ENCODE data around the gene METRN. TPM values are rescaled to one million over a fixed set of nuclear protein-coding genes. Genes with fewer than 3 reads are reported as not detected.

METRN gene
- total RNA-seq, 1 donor from 2014 or later, result 30.4 TPM

DNA sequence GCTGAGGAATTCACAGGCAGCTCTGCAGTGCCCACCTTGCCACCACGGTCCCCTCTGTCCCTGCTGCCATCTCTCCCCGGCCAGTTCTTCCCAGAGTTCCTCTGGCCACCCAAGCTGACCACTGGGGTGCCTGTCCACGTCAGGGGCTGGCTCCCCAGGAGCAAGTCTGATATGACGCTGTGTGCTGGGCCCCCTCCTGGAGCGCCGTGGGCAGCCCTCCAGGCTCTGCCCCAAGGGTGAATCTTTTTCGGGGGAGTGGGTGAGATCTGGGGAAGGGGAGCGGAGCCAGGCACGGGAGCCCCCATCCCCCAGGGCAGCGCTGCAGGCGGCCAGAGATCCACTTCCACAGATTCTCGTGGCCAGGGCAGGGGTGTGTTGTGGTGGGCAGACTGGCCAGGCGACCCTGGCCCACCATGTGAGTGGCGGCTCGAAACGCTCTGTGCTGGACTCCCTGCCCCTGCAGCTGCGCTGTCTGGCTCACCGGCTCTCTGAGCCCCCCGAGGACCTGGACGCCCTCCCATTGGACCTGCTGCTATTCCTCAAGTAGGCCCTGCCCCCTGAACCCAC is 49.3 kb downstream of the METRN start:
- intact Hi-C loops (cut with DNase I), result no loop called here
- Histone ChIP-seq H3K36me3 (no peaks in the 10 kb centered on the region), H3K27me3 (no peaks in the 10 kb centered on the region), H3K4me1 (no peaks in the 10 kb centered on the region), H3K9me3 (no peaks in the 10 kb centered on the region), H3K27ac (no peak overlapping the region), H3K4me3 (no peak overlapping the region)
- no peak for ATAC-seq
- no peak for DNase-seq
- TF ChIP-seq, protein P1, sequence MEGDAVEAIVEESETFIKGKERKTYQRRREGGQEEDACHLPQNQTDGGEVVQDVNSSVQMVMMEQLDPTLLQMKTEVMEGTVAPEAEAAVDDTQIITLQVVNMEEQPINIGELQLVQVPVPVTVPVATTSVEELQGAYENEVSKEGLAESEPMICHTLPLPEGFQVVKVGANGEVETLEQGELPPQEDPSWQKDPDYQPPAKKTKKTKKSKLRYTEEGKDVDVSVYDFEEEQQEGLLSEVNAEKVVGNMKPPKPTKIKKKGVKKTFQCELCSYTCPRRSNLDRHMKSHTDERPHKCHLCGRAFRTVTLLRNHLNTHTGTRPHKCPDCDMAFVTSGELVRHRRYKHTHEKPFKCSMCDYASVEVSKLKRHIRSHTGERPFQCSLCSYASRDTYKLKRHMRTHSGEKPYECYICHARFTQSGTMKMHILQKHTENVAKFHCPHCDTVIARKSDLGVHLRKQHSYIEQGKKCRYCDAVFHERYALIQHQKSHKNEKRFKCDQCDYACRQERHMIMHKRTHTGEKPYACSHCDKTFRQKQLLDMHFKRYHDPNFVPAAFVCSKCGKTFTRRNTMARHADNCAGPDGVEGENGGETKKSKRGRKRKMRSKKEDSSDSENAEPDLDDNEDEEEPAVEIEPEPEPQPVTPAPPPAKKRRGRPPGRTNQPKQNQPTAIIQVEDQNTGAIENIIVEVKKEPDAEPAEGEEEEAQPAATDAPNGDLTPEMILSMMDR (IDR thresholded peaks at IDR 0.05), result no peak

DNA sequence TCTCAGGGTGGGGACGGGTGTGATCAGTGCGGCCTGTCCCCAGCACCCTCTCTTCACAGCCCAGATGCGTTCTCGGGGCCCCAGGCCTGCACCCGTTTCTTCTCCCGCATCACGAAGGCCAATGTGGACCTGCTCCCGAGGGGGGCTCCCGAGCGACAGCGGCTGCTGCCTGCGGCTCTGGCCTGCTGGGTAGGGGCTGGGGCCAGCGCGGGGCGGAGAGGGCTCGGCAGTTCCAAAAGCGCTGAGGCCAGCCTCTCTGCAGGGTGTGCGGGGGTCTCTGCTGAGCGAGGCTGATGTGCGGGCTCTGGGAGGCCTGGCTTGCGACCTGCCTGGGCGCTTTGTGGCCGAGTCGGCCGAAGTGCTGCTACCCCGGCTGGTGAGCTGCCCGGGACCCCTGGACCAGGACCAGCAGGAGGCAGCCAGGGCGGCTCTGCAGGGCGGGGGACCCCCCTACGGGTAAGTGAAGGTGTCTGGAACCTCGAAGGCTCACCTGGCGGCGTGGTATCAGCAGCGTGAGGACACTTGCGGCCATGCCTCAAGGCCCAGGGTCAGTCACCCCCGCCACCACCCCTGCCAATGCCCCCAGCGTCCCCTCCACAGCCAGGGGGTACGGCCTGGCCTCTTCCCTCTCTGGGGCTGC is 50.0 kb downstream of the METRN start:
- Histone ChIP-seq H3K27me3 (no peaks in the 10 kb centered on the region), H3K4me3 (no peak overlapping the region), H3K36me3 (no peaks in the 10 kb centered on the region), H3K9me3 (no peaks in the 10 kb centered on the region), H3K27ac (no peak overlapping the region), H3K4me1 (no peaks in the 10 kb centered on the region)
- DNase-seq, result peak; percentile 64
- intact Hi-C loops (cut with DNase I), result no loop called here
- ATAC-seq, result no peak
- TF ChIP-seq, protein P1 (IDR thresholded peaks at IDR 0.05), result no peak

DNA sequence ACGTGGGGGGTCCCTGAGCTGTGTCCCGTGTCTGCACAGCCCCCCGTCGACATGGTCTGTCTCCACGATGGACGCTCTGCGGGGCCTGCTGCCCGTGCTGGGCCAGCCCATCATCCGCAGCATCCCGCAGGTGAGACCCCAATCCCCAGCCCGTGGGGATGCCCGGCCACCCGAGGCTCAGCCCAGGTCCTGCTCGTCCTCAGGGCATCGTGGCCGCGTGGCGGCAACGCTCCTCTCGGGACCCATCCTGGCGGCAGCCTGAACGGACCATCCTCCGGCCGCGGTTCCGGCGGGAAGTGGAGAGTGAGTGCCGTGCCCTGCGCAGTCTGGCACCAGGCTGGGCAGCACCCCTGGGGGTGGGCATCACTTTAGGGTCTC is 50.6 kb downstream of the METRN start:
- H3K36me3 ChIP-seq, result no peaks in the 10 kb centered on the region
- ATAC-seq (no peak), DNase-seq (peak; percentile 62)
- H3K9me3 ChIP-seq, result no peaks in the 10 kb centered on the region
- no peaks in the 10 kb centered on the region for H3K4me1 ChIP-seq
- intact Hi-C loops (cut with DNase I), result no loop called here
- H3K27ac ChIP-seq, result no peak overlapping the region
- TF ChIP-seq, protein P1 (IDR thresholded peaks at IDR 0.05), result no peak
- H3K4me3 ChIP-seq, result no peak overlapping the region
- no peaks in the 10 kb centered on the region for H3K27me3 ChIP-seq

DNA sequence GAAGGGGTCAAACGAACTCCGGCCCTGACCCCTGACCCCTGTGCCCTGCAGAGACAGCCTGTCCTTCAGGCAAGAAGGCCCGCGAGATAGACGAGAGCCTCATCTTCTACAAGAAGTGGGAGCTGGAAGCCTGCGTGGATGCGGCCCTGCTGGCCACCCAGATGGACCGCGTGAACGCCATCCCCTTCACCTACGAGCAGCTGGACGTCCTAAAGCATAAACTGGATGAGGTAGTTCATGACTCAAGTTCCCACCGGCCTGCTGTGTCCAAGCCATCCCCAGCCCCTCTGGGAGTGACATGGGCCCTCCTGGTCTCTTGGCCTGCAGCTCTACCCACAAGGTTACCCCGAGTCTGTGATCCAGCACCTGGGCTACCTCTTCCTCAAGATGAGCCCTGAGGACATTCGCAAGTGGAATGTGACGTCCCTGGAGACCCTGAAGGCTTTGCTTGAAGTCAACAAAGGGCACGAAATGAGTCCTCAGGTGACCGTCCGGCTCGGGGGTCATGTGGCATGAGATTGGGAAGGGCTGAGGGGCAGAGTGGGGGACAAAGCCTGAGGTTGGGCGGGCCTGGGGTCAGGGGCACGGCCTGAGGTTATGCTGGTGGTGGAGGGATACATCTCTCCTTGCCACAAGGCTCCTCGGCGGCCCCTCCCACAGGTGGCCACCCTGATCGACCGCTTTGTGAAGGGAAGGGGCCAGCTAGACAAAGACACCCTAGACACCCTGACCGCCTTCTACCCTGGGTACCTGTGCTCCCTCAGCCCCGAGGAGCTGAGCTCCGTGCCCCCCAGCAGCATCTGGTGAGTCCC is 51.3 kb downstream of the METRN start:
- no peaks in the 10 kb centered on the region for H3K4me1 ChIP-seq
- no peak overlapping the region for H3K27ac ChIP-seq
- H3K4me3 ChIP-seq, result no peak overlapping the region
- no peaks in the 10 kb centered on the region for H3K27me3 ChIP-seq
- intact Hi-C loops (cut with DNase I), result no loop called here
- no peaks in the 10 kb centered on the region for H3K9me3 ChIP-seq
- no peaks in the 10 kb centered on the region for H3K36me3 ChIP-seq
- no peak for ATAC-seq
- TF ChIP-seq, protein P1 (IDR thresholded peaks at IDR 0.05), result no peak
- peak; percentile 62 for DNase-seq

DNA sequence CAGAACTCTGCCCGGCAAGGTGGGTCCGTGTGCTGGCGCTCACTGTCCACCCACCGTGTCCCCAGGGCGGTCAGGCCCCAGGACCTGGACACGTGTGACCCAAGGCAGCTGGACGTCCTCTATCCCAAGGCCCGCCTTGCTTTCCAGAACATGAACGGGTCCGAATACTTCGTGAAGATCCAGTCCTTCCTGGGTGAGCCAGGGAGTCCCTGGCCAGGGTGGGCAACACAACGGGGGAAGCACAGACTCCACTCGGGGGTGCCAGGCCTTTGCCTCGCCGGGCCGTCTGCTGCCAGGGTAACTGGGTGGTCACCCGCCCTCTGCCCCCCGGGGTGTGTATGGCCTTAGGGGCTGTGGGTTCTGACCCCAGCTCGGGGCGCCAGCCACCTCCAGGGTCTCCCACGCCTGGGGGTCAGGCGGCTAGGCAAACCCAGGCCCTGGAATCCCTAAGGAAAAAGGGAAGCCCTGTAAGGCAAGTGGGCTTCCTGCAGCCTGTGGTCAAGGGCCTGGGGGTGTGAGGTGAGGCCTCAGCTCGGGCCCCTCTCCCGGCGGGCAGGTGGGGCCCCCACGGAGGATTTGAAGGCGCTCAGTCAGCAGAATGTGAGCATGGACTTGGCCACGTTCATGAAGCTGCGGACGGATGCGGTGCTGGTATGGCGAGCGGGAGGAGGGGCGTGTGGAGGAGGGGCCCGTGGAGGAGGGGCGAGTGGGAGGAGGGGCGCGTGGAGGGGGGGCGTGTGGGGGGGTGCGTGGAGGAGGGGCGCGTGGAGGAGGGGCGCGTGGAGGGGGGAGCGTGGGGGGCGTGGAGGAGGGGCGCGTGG is 52.1 kb downstream of the METRN start:
- Histone ChIP-seq H3K36me3 (no peaks in the 10 kb centered on the region), H3K27me3 (no peaks in the 10 kb centered on the region), H3K9me3 (no peaks in the 10 kb centered on the region), H3K4me3 (no peak overlapping the region), H3K27ac (no peak overlapping the region), H3K4me1 (no peaks in the 10 kb centered on the region)
- TF ChIP-seq, protein P1 (IDR thresholded peaks at IDR 0.05), result no peak
- ATAC-seq (no peak), DNase-seq (no peak)
- intact Hi-C loops (cut with DNase I), result no loop called here

Data from upper lobe of right lung (tissue), 1 donor.